Dedifferentiated amniotic fluid mesenchymal stem cell (primary cell): Measurements from ENCODE around the gene ARPC2.
"Not testable (repeated sequence)": the region's sequence is repeated elsewhere in the genome, so short reads cannot be mapped to it uniquely, and the experiment has no call there.

Source experiments
- DNase-seq: peaks from one replicate; pipeline ENCODE4 v3.0.0-alpha.2; 2016; ENCODE audit errors: extremely low spot score

Gene ARPC2

DNA sequence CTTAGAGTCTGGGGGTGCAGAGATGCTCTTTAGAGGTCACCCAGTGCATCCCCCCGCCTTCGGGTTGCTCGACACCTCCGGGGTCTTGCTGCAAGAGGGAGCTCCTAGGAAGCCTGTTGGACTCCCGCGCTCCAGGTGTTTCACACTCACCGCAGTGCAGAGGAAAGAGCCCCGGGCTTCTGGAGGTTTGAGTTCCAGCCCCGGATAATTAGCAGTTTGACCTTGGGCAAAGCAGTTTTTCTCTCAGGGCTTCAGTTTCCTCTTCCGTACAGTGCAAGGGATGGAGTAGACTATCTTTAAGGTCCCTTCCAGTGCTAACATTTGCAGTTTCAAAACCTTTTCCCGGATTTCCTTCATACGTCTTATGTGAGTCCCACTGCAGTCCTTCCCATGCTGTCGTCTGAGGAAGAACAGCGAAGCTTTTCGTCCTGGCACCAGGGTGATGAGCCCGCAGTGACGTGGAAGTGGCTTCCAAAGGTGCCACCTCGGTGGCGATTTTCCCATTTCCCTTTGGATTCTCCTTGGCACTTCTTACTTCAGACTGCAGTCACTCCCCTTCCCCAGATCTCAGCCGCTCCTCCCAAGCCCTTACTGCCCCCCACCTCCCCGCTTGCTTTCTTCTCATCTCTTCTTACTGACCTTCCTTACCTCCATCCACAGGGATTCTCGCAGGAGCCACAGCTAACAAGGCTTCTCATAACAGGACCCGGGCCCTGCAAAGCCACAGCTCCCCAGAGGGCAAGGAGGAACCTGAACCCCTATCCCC lies 53.9 kb downstream of the ARPC2 start:
- no peak for DNase-seq

DNA sequence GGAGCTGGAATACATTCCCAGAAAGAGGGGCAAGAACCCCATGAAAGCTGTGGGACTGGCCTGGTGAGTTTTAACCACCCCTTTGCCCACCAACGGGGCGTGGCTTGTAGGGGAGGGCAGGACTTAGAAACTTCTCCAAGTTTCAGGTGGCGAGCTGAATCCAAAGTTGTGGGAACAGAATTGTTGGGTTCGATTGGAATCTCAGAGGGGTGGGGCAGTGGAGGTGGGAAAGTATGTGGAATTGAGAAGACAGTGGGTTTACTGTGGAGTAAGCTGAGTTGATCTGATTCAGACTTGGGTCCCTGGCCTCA lies 54.5 kb downstream of the ARPC2 start:
- no peak for DNase-seq

DNA sequence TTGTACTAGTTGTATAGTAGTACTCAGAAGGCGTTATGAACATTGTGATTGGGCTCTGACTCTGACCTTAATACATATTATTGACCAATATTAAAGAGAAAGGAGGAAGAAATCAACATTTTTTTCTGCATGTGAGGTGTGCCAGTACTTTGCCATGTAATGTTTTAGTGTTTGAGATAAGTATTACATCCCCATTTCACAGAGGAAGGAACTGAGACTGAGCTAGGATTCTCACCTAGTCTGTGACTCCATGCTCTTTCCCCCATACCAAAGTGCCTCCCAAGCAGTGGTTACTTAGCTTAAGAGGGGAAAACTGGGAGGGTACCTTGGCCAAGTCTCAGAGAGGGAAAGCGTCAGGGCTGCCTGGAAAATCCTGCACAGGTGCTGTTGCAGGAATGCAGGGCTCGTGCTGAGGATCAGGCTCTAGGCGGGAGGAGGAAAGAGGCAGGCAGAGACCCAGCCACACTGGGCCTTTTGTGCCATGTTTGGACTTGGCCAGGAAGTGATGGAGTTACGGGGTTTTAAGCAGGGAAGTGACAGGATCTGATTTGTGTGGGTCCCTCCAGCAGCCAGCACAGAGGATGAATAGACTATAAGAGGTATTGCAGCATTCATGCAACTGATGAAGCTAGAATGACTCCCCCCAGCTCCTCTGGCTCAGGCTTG lies 55.0 kb downstream of the ARPC2 start:
- no peak for DNase-seq

DNA sequence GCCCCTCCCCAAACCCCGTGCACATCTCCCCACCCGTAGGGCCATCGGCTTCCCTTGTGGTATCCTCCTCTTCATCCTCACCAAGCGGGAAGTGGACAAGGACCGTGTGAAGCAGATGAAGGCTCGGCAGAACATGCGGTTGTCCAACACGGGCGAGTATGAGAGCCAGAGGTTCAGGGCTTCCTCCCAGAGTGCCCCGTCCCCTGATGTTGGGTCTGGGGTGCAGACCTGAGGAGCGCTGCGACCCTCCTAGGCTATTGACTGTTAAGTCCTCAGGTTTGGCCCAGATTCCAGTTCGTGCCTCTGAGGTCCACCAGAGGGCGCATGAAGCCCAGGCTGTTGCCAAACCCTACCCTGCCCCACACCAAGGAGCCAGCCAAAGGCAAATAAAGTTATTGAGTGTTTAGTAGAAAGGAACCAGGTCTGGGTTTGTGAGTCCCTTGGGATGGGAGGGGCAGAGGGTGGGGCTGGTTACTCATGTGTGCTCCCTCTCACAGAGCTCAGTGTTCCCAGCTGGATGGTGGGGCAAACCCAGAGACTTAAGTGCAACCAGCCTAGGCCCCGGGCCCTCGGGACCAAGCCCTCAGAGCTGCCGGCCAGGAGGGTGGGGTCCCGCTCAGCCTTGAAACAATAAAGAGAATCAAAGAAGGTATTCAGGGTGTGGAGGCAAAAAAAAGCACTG lies 55.7 kb downstream of the ARPC2 start:
- DNase-seq, result peak; percentile 92

DNA sequence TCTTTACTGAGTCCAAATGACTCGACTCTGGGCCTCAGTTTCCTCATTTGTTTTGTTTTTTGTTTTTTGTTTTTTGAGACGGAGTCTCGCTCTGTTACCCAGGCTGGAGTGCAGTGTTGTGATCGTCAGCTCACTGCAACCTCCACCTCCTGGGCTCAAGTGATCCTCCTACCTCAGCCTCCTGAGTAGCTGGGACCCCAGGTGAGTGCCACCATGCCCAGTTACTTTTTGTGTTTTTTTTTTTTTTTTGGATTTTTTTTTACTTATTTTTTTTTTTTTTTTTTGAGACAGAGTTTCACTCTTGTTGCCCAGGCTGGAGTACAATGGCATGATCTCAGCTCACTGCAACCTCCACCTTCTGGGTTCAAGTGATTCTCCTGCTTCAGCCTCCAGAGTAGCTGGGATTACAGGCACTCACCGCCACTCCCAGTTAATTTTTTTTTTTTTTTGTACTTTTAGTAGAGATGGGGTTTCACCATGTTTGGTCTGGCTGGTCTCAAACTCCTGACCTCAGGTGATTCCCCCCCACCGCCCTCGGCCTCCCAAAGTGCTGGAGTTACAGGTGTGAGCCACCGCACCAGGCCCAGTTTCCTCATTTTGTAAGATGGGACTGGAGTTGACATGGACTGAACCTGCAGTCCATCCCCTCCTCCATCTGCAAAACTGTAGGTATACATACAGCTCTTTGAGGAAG lies 56.4 kb downstream of the ARPC2 start:
- not testable (repeated sequence) for DNase-seq

DNA sequence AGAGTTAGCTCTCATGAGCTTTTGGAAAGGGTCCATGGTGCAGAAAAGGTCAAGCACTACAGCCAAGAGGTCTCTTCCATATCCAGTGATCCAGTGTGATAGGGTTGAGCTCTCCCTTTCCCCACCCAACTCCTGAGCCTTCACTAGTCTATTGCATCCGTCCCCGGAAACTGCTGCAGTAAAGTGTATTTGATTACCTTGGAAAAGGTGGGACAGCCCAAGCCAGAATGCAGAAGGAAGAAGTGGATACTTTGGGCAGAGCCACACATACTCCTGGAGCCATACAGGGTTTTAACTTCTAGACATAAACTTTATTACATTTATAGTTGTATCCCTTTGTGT lies 56.9 kb downstream of the ARPC2 start:
- DNase-seq, result no peak

GRCh38 chr2:218274586-218274985 lies 57.6 kb downstream of the ARPC2 start:
- no peak for DNase-seq

DNA sequence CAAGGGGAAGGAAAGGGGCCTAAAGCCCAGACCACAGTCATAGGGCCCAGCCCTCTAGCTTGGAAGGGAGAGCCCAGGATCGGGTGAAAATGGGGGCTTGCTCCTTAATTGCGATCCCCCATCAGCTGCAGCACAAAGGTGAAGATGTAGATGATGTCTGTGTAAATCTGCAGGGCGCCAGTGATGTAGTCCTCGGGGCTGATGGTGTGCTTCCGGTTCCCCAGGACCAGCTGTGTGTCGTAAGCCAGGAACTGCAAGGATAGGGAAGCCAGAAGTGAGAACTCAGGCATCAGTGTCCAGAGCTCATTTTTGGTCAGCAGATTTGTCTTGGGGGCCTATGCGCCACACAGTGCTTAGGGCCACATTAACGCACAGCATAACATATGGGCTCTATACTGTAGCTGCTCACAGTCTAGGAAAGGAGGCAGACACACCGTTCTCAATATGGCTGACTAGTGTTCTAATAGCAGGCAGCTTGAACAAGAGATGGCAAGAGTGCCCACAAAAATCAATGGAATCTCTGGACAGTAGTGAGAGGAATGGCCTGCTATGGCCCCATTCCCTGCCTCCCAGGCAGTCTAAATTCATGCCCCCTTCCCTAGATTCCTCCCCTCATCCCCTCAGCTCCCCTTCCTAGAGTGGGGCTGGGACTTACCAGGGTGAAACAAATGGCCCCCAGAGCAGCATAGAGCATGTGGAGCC lies 58.5 kb downstream of the ARPC2 start:
- no peak for DNase-seq

GRCh38 chr2:218276986-218277755 lies 60.2 kb downstream of the ARPC2 start:
- no peak for DNase-seq

DNA sequence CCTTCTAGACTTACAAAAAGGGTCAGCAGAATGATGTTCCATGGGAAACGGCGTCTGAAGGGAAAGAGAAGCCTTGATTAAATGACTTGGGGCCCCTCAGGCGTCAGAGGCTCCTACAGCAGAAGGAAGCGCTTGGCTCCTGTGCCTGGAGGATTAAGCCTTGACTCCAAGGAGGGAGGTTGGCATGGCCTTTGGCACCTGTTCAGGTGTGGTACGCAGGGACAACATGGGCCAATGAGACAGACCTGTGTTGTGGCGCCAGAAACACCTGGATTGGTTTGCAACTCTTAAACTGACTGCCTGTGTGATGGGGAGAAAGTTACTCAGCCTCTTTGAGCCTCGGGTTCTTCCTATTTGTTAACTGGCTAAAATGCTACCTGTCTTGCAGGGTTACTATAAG lies 60.9 kb downstream of the ARPC2 start:
- no peak for DNase-seq

DNA sequence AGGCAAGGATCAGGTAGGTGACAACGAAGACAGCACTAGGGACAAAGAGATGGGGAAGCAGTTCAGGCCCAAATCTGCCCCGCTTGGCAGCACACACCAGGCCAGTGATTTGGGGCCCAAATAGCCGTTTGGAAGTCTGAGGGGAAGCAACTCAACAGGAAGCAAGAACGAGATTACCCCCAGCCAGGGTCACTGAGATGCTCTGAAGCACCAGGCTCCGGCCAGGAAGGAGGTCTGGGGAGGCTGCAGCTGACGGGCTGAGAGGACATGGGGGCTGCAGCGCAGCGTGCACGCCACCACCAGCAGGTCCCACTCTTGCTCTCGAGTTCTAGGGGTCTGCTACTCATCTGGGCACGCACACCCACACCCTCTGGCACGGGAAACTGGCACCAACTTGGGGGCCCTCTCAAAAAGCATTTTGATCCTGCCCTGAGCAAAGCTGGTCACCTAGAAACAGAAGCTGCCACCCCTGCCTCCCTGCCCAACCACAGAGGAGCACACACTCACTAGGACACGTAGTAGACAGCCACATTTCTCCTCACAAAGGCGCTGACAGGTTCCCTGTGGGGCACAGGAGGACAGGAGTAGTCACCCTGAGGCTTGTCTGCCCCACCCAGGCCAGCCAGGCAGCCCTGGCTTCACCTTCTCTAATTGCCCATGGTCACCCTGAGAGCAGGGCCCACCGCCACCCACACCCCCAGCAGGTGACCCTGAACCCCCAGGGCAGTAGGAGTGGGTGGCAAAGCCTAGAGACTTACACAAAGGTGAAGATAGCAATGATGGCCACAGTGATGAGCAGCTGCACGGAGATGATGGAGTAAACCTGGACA lies 61.8 kb downstream of the ARPC2 start:
- DNase-seq, result no peak

DNA sequence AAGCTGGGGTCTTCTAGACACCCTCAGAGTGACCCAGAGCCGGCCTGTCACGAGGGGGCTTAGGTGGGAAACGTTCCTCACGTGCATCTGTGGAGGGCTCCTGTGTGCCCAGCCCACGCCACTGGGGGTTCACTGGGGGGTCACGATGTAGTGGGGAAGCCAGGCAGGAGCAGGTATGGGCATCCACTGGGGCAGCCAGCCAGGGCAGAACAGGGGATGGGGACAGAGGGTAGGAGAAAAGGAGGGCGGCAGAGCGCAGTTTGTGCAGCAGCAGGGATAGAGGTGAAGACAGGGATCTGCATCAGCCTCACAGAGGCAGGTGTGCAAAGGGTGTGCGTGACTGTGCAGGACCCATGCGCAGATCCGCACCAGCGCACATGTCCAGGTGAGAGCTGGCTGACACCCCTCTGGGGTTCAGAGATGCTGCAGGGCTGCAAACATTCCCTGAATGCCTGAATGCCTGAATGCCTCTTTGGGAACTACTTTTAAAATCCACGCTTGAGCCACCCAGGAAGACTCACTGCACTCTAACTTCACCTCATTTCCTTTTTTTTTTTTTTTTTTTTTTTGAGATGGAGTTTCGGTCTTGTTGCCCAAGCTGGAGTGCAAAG lies 63.4 kb downstream of the ARPC2 start:
- no peak for DNase-seq

- no peak for DNase-seq
These were observed 64.5 kb downstream of the ARPC2 start for GRCh38 chr2:218281449-218281848.

DNA sequence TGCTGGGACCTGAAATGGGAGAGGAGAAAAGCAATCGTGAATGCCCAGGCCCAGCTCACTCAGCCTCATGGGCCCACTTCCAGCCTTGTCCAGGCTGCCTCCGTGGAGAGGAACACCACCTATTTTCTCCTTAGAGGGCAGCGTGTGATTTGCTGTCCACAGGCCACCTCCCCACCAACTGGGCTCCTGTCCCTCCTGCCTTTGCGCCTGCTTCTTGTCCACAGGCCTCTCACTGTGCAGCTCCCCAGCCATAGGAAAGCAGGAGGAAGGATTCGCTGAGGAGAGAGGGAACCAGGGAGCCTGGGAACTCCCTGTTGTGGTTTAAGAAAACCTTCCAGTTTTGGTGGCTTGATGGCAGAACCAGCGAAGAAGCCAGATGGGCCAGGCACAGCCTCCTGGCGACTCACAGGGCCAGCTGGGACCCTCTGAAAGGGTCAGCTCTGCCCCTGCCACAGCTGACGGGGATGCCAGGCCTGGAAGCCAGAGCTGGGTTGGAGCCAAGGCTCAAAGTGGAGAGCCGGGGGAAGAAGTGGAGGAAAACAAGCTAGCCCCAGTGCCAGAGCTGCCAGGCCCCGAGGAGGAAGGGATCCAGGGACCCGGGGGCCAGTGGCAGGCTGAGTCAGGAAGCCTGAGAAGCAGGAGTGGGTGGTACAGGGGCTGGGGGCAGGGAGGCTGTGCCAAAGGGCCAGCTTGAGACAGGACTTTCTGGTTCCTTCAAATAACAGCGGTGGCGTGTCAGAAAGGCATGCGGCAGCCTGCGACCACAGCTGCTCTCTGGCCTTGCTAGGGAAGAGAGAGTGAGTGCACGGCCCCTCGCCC lies 65.4 kb downstream of the ARPC2 start:
- no peak for DNase-seq

- peak; percentile 59 for DNase-seq
These were observed 67.3 kb downstream of the ARPC2 start for GRCh38 chr2:218284106-218284811.

DNA sequence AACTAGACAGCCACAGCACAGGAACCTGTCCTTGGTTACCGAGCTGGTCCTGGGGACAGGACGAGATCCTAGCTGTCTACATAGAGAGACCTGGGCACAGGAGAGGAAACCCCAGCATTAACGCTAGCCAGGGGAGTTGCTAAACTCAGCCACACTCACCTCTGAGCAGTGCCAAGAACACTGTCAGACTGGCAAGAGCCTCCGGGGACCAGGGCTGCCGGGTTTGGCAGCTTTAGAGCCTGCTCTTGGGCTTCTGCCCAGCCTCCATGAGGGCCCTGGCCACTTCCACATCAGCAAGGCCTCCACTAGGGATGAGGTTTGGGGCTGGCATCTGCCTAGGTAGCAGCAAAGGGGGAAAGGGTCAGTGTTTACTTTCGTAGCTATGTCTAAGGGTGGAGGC lies 68.6 kb downstream of the ARPC2 start:
- DNase-seq, result no peak

- DNase-seq, result peak; percentile 95
These were observed 69.8 kb downstream of the ARPC2 start for GRCh38 chr2:218286570-218287459.
